Activated naive CD8-positive, alpha-beta T cell treated with anti-CD3 and anti-CD28 coated beads, Interleukin-2, amount 50 U/mL, for 16 hours (primary cell): ENCODE measurements around the gene PGAP2.
"Not testable (repeated sequence)": the region's sequence is repeated elsewhere in the genome, so short reads cannot be mapped to it uniquely, and the experiment has no call there.

Experiments
- DNase-seq: peaks from one replicate; pipeline ENCODE4 v3.0.0-alpha.2; 2020; ENCODE audit warnings: low read depth, low spot score

Gene PGAP2

GRCh38 chr11:3803726-3804495 lies 4.4 kb upstream of the PGAP2 start:
- no peak for DNase-seq

- DNase-seq: no peak
Observed at GRCh38 chr11:3808861-3809623, 682 bp downstream of the PGAP2 start.

DNA sequence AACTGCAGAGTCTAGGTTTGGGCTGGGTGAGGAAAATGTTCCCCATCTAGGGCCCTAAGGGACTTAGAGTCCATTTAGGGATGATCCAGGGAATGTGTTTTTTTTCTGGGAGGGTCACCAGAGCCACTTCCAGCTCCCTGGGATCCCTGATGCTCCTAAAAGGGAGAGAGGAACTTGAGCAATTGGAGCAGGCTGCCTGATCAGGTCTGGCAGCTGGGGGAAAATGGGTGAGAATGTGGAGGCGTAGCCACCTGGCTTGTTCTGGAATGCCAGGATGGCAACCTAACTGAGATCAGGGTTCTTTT lies 1.2 kb downstream of the PGAP2 start:
- DNase-seq: no peak

DNA sequence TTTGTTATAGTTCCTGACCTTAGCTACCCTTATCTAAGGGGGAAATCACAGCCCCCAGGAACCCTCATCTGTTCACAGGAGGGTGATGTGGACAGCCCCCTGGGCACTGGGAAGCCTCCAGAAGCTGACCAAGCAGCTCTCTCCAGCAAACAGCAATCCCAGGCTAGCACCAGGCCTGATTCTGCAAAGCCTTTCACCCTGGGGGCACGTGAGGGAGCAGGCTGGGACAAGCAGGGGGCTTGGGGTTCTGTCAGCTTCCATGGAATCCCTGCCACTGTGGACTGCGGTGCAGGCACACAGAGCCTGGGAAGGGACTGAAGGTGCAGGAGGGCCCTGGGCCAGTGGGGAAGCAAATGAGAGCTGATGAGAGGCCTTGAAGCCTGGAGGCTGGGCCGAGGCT lies 2.1 kb downstream of the PGAP2 start:
- no peak for DNase-seq

DNA sequence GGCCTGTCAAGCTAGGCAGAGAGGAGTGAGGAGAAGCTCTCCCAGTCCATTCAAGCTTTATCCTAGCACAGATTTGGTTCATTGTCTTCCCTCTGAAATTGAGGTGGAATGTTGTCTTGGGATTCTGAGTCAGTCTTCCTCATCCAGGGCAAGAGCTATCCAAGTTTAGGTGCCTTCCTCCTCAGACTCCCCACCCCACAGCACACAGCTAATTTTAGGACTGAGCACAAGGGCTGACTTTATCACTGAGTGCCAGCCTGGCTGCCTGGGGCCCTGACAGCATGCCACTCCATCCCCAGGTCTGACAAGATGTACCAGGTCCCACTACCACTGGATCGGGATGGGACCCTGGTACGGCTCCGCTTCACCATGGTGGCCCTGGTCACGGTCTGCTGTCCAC lies 2.6 kb downstream of the PGAP2 start:
- no peak for DNase-seq

- DNase-seq: not testable (repeated sequence)
Observed at GRCh38 chr11:3814832-3815231, 6.5 kb downstream of the PGAP2 start.

DNA sequence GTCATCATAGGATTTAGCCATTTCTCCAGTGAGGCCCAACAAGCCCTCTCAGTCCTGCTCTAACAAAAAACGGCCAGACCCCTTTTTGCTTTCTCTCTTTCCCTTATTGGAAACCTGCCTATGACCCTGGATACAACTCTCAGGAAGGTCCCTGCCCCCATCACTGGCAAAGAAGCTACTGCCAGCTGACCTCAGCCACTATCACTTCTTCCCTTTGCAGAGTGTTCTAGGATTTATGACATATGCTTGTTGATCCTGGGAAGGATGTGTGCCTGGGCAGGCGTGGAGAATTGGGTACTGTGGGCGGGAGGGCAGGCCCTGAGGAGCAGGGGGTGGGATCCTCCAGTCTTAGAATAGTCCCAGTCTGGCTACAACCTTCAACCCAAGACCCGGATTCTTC lies 7.5 kb downstream of the PGAP2 start:
- DNase-seq: no peak

GRCh38 chr11:3816673-3817072 lies 8.3 kb downstream of the PGAP2 start:
- DNase-seq: no peak

GRCh38 chr11:3817181-3817800 lies 8.9 kb downstream of the PGAP2 start:
- DNase-seq: no peak

- DNase-seq: no peak
Observed at GRCh38 chr11:3820971-3821370, 12.6 kb downstream of the PGAP2 start.

DNA sequence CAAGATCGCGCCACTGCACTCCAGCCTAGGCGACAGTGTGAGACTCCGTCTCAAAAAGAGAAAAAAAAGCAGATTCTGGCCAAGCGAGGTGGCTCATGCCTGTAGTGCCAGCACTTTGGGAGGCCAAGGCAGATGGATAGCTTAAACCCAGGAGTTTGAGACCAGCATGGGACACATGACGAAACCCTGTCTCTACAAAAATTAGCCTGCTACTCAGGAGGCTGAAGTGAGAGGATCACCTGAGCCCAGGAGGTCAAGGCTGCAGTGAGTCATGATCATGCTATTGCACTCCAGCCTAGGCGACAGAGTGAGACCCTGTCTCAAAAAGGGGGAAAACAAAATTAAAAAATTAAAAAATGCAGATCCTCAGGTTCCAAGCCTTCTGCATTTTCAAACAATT lies 14.0 kb downstream of the PGAP2 start:
- DNase-seq: no peak

- DNase-seq: no peak
Observed at GRCh38 chr11:3823303-3823702, 14.9 kb downstream of the PGAP2 start.

DNA sequence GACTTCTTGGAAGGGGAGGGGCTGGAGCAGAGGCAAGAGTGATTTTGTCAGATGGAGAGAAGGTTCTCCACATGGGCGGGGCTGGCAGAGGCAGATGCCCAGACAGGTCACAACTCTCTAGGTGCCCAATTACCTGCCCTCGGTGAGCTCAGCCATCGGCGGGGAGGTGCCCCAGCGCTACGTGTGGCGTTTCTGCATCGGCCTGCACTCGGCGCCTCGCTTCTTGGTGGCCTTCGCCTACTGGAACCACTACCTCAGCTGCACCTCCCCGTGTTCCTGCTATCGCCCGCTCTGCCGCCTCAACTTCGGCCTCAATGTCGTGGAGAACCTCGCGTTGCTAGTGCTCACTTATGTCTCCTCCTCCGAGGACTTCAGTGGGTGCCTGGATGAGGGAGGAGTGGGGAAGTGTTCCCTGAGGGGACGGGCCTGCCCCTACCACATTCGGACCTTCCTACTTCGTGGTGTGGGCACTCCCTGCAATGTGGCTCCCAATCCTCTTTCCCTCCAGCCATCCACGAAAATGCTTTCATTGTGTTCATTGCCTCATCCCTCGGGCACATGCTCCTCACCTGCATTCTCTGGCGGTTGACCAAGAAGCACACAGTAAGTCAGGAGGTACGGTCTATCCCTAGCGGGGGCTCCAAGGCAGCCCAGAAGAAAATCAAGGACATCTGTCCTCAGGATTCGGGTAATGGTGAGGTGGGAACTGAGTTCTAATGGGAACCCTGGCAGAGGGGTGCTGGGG lies 15.6 kb downstream of the PGAP2 start:
- DNase-seq: no peak

DNA sequence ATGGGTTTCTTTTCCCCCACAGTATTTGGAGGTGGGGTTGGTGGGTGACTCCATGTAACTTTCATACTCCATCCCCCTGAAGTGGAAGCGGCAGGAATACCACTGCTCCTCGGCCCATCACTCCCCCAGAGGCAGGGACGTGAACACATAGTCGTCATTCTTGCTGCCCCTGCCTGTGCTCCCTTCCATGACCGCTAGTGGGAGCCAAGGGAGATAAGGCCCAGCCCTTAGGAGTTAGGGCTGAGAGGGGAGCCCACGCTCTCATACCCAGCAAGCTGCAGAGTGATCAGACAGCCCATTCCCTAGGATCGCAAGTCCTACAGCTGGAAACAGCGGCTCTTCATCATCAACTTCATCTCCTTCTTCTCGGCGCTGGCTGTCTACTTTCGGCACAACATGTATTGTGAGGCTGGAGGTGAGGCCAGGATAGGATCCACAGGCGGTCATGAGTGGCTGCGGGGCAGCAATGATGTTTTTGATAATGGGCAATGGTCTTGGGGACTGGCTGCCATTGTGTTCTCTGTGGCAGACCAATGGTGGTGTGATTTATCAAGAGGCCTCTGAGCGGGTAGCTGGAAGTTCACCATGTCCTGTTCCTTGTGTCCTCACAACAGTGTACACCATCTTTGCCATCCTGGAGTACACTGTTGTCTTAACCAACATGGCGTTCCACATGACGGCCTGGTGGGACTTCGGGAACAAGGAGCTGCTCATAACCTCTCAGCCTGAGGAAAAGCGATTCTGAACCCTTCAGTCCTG lies 16.5 kb downstream of the PGAP2 start:
- peak; percentile 70 for DNase-seq

DNA sequence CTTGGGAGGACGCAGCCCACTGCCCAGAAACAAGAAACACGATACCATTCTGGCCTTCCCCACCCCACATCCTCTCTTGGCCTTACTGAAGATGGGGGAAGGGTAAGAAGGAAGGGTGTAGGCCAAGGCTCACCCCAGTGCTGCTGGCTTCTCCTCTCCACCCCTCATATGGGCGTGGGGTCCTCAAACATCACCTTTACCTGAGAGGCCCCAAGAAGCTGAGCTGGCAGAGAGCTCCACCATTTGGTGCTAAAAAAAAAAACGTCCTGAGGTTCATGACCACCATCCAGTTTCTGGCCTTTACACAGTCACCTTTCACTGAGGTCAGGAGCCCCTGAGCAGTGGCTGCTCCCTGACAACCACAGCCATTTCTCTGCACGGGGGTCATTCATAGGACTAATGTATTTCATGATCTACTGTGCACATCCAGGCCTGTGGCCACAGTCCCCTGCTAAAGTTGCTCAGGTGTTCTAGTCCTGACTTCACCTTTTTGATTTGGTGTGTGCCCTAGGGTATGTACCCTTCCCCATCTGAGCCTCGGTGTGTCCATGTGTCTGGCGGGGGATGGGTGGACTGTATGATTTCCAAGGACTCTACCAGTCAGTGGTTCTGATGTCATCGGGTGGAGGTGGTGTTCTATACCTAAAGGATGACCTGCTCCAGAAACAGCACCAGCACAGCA lies 17.3 kb downstream of the PGAP2 start:
- DNase-seq: no peak

GRCh38 chr11:3826721-3827120 lies 18.4 kb downstream of the PGAP2 start:
- no peak for DNase-seq

DNA sequence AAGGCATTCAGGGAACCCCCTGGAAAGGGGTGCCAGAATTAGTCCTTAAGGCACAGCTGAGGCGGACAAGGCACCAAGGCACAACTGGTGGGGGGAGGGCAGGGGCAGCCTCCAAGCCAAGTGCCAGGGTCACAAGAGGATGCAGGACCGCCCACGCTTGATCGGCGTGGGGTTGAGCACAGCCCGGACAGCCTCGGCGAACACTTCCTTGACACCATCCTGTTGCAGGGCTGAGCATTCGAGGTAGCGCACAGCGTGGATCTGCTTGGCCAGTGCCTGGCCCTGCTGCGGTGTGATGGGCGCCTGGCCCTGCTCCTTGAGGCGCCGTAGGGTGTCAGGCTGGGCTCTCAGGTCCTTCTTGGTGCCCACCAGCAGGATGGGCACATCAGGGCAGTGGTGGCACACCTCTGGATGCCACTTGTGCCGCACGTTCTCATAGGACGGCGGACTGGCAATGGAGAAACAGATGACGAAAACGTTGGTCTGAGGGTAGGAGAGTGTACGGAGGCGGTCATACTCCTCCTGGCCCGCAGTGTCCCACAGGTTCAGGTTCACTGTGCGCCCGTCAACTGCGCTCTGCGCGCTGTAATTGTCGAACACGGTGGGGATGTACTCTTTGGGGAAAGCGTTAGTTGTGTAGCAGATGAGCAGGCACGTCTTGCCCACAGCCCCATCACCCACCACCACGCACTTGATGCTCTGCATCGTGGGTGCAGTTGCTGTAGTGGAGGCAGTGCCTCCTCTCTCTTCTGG lies 19.2 kb downstream of the PGAP2 start:
- DNase-seq: no peak

DNA sequence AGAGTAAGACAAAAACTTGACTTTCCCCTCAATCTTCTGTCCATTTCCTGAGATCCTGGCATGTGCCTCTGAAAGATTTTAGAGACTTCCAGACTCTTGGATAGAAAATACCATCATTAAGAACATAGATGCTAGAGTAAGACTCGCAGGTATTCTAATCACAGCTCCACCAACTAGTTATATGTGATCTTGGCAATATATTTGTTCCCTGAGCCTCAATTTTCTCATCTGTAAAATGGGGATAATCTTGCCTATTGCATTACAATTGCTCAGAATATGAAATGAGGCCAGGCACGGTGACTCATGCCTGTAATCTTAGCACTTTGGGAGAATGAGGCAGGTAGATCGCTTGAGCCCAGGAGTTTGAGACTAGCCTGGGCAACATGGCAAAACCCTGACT lies 21.7 kb downstream of the PGAP2 start:
- no peak for DNase-seq

- DNase-seq: no peak
Observed at GRCh38 chr11:3830730-3831129, 22.4 kb downstream of the PGAP2 start.
